ENCODE results near the gene COL8A1.
"Not testable (repeated sequence)": the region's sequence is repeated elsewhere in the genome, so short reads cannot be mapped to it uniquely, and the experiment has no call there.

The COL8A1 gene

DNA sequence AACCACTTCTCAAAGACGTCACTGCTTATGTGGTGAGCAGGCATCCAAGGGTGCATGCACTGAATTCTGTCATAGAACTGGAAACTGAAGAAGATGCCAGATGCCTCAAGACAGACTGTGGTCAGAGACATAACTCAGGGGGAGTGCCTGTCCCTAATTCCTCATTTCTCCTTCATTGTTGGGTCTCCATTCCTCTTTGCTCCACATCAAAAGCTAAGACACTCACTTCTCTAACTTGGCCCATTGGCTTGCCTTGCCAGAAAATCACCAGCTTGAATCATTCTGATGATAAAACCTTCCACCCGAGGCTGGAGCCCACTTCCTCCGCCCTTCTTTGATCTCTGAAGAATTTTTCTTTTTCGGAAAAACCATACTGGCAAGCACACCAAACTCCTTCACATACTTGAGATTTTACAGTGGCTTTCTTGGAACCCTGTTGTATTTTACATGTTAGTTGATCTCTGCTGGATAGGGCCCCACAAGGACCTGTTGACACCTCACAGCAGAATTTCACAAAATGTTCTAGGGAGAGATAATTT is 69.9 kb downstream of the COL8A1 start:
- no peak for DNase-seq (ENCODE audit: low read depth in 4 of 4, low spot score in 1 of 4)

DNA sequence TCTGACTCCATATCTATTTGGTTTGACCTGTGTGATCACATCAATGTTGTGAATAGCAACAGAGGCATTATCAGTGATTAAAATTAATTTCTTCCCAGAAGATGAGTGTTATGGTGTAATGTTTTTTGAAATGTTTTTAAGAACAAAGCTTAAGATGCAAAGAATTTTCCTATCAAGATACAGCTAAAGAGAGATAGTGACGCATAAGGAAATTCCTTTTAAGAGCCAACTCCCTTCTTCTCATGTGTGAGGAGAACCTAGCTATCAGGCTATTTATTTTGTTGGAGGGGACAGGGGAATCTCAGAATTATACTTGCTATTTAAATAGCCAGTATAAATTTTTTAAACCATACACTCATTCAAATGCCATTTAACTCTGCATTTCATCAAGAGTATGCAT is 71.3 kb downstream of the COL8A1 start:
- no peak for DNase-seq (ENCODE audit: low read depth in 4 of 4, low spot score in 1 of 4)

DNA sequence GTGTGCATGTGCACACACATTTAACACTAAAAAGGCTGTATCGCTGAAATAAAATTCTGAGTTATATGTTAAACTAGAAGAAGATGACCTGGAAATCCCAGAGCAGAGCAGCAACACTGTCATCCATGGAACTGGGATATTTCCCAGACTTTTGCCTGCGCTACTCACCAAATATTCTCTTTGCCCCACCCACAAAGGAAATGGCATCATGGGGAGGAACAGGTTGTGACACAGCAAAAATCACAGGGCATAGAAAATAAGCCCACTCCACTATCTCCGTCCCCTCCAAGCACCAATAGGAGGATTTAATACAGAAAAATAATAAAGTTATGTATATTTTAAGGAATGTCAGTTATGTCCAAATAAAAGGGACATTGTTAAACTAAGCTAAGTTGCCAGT is 71.7 kb downstream of the COL8A1 start:
- DNase-seq (ENCODE audit: low read depth in 4 of 4, low spot score in 1 of 4): no peak

DNA sequence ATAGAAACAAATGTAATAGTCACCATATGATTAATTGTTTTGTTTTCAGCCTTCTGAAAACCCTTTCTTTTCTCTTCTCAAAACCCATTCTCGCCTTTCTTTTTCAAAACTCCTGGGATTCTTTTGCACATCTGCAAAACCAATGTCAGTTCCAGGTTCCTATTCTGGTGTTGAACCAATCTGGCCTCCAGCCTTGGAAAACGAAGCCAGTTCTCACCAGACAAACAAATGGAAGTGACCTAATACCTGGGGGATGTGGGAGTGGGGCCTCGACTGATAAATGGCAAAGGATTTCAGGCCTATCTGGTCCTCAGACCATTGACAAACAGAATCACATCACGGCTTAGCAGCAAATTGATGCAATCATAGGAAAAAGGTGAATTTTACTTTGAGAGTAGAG is 73.0 kb downstream of the COL8A1 start:
- no peak for DNase-seq (ENCODE audit: low read depth in 4 of 4, low spot score in 1 of 4)

DNA sequence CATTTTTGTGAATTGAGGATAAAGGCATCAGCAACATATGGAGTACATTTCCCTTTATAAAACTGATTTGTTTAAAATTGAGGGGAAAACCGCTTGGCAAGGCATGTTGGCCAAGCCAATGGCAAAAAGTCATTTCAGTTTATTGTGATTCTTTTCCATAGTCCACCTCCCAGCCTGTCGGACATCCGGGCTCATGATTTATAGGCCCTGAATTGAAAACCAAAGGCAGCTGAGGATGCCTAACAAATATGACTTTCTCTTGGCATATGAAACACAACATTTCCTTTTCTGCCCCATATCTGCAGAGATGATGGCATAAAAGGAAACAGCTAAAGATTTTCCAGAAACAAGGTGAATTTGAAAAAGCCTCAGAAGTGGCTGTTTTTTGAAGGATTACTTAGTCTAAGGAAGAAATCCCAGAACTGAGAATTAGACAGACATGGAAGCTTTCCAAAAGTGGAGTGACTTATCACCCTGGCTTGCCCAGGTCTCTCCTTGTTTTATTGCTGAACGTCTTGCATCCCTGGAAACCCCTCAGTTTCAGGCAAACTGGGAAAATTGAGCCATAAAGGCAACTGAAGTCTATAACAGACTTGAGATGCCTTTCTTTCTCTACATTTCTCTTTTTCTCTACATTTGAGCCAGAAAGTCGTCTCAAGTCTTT is 74.0 kb downstream of the COL8A1 start:
- DNase-seq (ENCODE audit: low read depth in 4 of 4, low spot score in 1 of 4): no peak

DNA sequence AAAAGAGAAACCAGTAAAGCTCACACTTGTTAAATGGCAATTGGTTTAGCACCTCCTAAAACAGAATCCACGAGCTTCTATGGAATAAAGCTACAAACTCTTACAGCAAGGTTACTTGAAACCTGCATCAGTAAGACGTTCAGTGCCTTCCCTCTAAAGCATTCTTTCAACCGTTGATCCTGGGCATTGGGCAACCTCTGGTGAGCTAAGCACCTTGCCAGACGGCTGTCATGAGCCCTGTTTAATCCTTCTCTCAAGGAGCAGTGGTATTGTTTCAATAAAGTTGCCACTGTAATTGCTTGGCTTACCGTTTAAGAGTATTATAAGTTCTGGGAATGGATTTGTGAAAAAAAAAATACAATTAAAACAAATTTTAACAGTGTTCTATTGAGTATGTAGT is 75.0 kb downstream of the COL8A1 start:
- DNase-seq (ENCODE audit: low read depth in 4 of 4, low spot score in 1 of 4): no peak

DNA sequence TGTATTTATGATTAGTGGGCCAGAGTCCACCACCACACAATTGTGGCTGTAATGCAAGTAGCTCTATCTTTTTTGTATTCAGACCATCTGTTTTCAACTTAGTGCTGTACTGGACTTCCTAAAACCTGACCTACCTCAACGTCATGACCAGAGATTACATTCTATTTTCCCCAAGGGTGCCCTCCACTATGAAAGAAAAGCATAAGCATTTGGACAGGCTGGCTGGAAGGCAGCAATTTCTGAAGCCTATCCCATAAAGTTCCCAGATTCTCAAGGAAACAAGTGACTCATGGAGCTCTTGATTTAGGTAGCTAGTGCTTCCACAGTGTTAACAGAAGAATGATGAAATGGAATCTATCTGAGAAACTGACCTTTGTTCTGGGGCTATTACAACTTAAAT is 75.8 kb downstream of the COL8A1 start:
- no peak for DNase-seq (ENCODE audit: low read depth in 4 of 4, low spot score in 1 of 4)

DNA sequence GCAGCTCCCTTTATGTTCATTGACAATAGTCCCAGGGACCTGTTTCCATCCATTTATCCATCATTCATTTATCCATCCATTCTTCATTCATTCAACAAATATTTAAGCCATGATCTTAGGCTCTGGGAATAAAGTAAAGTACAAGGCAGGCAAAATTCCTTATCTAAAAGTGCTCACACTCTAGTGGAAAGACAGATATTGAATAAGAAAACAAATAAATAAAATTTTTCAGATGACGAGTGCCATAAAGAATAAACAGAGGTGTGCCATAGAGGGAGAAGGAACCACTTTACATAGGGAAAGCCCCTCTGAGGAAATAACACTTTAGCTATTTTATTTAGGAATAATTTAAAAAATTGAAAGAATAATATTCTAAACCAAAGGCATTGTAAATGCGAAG is 76.2 kb downstream of the COL8A1 start:
- DNase-seq (ENCODE audit: low read depth in 4 of 4, low spot score in 1 of 4): no peak

DNA sequence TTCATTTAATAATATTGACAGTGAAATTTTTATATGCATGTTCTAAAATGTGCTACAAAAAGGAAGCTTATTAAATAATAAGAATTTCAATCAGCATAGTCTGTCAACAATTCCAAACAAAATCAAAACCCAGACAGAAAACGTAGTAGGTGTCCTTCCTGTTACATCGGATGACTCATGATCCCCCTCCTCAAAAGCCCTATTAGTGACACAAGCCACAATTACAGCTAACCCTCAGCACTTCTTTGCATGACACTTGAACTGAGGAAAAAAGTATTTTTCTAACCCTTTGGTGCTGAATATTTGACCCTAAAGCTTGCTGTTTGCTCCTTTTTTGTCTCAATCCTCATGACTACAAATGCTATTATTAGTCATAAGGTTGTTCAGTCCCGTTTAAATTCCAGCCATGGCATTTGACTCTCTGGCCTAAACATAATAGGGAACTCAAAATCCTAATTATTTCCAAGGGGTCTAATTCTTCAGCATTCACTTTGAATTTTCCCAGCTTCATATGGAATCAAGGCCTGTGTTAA is 78.1 kb downstream of the COL8A1 start:
- DNase-seq (ENCODE audit: low read depth in 4 of 4, low spot score in 1 of 4): no peak

DNA sequence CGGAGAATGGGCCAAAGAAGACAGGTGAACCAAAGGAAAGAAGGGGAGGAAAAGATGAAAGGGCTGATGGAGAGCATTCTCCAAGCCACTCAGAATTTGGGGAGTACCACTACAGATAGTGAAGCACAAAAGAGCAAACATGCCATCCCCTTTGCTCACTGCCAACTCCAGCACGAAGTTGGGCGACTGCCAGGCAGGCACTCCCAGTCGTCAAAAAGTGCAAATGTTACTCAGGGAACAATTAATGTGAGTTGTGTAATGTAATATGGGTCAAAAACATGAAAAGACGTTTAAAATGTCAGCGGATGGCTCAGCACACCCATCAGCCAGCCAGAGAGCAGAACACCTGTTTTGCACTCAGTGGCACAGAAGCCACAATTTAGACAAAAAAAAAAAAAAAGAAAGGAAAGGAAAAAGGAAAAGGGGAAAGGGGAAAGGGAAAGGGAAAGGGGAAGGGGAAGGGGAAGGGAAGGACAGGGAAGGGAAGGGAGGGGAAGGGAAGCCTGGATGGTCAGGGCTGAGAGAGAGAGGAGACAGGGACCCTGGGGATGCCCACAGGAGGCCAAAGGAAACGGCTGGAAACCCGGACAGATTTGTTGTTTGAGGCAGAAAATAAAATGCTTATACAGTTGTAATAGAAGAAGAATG is 82.7 kb downstream of the COL8A1 start:
- no peak for DNase-seq (ENCODE audit: low read depth in 4 of 4, low spot score in 1 of 4)

DNA sequence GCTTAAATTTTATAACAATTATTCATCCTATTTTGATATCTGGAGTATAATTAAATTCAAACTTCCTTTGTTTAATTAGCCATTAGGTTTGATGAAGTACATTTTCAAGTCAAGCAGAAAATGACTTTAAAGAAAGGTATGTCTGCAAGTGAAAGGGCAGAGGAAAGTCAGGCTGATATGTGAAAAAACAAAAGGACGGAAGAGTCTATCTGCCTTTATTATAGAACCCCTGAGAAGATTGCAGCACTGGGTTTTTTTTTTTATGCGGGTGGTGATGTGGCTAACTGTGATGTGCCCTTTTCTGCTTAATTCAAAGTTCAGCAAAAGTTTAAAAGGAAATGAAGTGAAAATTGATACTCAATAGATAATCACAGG is 83.2 kb downstream of the COL8A1 start:
- no peak for DNase-seq (ENCODE audit: low read depth in 4 of 4, low spot score in 1 of 4)

DNA sequence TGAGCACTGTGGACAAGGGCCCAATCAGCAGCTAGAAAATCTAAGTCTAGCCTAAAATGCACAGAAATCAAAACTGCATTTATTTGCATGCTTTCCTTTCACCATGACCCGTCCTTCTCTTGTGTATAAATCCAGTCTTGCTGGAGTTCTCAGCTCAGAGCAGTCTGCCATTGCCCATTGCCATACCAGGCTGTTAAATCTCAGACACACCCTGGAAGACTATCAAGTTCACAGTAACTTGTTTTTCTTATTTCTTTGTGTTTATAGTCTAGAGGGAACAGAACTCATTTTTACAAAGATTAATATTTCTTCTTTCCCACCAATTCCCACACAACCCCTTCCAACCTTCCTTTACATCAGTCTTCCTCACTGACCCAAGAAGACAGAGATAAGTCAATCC is 85.9 kb downstream of the COL8A1 start:
- DNase-seq (ENCODE audit: low read depth in 4 of 4, low spot score in 1 of 4): no peak

DNA sequence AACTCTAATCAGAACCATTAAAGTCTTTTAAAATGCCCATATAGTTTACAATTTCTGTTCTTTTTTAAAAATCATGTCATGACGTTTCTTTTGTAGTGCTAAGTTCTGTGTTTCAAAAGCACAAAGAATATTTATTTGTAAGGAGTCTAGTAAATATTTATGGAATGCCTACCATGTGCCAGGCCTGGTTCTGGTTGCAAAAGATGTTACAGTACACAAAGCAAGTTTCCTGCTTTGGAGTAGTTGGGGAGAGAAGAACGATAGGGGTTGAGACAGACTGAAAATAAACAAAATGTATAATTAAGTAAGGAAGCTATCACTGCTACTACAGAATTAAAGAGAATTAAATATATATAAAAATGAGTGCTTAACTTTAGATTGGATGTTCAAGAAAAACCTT is 92.5 kb downstream of the COL8A1 start:
- DNase-seq (ENCODE audit: low read depth in 4 of 4, low spot score in 1 of 4): no peak

DNA sequence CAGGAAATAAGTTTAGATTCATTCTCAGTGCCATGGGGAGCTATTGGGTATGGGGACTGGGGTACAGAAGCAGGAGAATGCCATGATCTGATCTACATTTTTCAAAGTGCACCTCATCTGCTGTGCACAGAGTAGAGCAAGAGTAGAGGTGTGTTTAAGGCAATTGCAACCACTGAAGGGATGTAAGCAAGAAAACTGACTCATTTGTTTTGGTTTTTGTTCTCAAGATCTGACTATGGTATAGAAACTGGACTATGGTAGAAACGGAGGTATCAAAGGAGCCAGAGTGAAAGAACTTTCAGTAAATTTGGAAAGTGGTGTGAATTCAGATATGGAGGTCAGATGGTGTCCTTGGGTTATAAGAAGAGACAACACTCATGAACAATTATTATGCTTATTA is 93.1 kb downstream of the COL8A1 start:
- no peak for DNase-seq (ENCODE audit: low read depth in 4 of 4, low spot score in 1 of 4)

DNA sequence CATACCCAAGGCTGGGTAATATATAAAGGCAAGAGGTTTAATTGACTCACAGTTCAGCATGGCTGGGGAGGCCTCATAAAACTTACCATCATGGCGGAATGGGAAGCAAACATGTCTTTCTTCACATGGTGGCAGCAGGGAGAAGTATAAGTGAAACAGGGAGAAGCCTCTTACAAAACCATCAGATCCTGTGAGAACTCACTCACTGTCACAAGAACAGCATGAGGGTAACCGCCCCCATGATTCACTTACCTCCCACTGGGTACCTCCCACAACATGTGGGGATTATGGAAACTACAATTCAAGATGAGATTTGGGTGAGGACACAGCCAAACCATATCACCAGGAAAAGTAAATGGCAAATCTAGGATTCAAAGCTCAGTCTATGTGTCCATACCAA is 102.0 kb downstream of the COL8A1 start:
- DNase-seq (ENCODE audit: low read depth in 4 of 4, low spot score in 1 of 4): not testable (repeated sequence)

DNA sequence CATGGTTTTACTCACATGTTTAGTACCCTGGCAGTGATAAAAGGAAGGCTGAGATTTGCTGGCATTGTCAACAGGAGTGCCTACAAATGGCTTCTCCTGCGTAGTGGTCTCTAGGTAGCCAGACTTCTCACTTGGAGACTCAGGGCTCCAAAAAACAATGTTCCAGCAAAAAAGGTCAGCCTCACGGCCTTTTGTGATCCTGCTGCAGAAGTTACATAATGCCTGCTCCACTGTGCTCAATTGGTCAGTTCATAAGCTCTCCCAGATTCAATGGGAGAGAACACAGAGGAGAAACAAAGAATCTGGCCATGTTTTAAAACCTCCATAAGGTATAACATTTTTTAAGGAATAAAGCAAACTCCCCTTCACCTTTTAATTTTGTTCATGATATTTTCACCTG is 103.2 kb downstream of the COL8A1 start:
- no peak for DNase-seq (ENCODE audit: low read depth in 4 of 4, low spot score in 1 of 4)

DNA sequence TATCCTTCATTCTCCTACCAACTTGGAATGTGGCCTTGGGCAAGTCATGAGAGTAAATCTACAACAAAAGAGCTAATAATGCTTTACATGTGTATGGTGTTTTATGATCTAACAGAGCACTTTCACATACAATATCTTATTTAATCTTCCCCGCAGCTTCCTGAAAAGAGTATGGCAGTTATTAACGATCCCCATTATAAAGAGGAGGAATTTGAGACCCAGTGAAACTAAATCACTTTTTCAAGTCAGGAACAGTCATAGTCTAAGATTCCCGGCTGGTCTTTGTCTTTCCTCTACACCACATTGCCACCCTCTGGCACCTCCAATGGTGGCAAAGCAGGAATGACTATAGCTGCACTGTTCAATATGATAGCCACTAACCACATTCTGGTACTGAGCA is 109.5 kb downstream of the COL8A1 start:
- no peak for DNase-seq (ENCODE audit: low read depth in 4 of 4, low spot score in 1 of 4)

DNA sequence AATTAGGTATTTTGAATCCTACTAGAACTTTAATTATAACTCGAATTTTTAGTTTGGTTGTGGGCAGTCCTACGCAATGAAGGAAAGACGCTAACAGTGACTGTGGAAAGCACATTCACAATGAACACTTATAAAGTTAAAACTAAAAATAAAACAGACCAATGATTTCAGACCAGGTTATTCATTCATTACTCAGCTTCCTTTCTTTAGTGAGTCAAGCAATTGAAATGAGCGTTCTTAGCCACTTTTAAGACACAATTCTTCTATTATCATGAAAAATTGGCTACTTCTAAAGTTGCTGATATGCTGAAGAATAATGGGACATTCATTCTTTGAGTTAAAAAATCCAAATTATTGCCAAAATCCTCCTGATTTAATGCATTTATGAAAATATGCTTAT is 113.3 kb downstream of the COL8A1 start:
- no peak for DNase-seq (ENCODE audit: low read depth in 4 of 4, low spot score in 1 of 4)

DNA sequence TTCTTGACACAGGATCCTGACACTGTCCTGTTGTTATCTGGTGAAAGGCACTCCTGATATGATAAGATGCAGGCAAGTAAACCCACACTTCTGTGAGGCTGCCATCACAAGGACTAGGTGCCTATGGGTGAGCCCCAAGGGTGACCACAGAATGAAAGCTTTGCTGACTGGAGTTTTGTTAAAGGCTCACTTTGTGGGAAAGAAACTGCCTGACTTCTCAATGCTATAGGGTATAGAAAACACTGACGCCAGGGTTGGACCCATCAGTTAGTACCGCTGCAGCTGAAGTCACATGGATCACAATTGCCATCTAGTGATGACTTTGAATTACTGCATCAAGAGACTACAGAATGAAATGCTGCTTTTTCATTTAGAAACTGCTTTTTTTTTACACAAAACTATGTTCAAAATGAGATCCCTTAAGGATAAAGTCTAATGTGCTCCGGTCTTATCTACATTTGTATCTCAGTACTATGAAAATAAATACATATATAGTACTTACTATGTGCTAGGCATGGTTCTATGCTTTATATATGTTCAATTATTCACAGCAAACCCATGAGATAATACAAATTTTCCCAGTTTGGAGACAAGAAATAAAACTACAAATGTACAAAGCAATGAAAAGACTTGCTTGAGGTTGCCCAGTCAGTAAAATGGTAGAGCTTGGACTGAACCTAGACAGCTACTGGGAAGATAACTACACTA is 115.0 kb downstream of the COL8A1 start:
- no peak for DNase-seq (ENCODE audit: low read depth in 4 of 4, low spot score in 1 of 4)

DNA sequence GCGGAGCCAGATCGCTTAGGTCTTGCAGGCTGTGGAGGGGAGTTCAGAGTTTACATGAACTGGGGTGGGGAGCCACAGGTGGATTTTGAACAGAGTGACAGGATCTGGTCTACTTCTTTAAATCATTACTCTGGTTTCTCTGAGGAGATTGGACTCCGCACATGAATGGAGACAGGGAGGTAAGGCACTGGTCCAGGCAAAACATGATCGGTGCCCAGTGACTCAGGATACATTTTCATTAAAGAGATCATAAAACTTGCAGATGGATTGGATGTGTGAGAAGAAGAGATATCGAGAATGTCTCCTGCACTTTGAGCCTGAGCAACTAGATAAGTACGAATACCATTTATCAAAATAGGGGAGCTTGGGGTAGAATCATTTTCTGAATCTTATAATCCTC is 117.4 kb downstream of the COL8A1 start:
- DNase-seq (ENCODE audit: low read depth in 4 of 4, low spot score in 1 of 4): no peak

DNA sequence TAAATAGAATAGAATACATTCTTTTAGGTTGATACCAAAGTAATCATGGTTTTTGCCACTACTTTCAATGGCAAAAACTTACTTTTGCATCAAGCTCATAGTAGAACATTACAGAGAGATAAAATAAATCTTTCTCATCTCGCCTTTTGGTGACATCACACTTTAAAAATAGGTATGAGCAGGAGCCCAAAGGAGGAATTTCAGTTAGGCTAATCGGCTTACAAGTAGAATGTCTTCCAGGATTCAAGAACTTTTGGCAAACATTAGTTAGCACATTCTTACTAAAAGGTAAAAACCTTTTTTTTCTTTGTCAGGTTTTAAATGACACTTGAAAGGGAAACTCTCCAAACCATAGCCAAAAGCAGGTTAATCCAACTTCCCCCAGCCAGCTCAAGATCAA is 119.6 kb downstream of the COL8A1 start:
- no peak for DNase-seq (ENCODE audit: low read depth in 4 of 4, low spot score in 1 of 4)

DNA sequence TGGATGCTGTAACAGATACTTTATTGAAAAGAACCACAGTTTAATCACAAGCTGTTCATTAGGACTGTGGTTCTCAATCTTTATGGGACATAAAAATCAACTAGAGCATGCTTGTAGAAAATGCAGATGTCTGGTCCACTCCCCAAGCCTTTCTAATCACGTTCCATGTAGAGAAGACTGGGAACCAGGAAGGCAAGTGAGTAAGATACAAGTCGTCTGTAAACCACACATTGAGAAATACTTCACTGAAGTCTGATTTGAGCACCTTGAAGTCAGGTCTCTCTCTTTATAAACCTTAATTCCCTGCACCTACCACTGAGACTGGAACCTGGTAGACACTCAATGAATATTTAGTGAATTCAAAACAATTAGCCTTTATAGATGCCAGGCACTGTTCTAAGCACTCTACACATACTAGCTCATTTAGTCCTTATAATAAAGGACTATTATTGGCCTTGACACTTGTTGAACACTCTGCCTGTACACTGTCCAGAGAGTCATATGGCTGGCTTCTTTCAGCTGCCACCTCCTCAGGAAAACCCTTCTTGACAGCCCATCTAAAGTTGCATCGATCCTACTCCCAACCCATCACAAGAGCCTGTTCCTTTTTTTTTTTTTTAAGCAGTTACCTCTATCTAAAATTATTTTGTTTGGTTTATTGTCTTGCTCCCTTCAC is 120.2 kb downstream of the COL8A1 start:
- no peak for DNase-seq (ENCODE audit: low read depth in 4 of 4, low spot score in 1 of 4)

Measured in stimulated activated CD4-positive, alpha-beta T cell treated with anti-CD3 and anti-CD28 coated beads, Interleukin-1b, Interleukin-23, amount 100 ng/mL, for 24 hours (primary cell).